Measurements from ENCODE around the gene SLC1A7.

Gene SLC1A7

GRCh38 chr1:53112271-53112774 is 30.1 kb downstream of the SLC1A7 start:
- Histone ChIP-seq H2BK15ac (replicated peaks; ENCODE audit: low read depth) (no peak overlapping the region), H3K4me1 (ENCODE audit: control insufficient read depth, low read depth, low read length) (peaks cover 5% of the 10 kb centered on the region), H3K23ac (ENCODE audit: low read length) (no peak overlapping the region), H3K4ac (ENCODE audit: low read depth, low read length) (no peak overlapping the region), H2BK120ac (ENCODE audit: low read depth, low read length) (no peak overlapping the region), H3K27ac (ENCODE audit: low read depth, low read length) (no peak overlapping the region), H4K8ac (ENCODE audit: low read depth, low read length) (no peak overlapping the region), H2AK5ac (ENCODE audit: low read length) (no peak overlapping the region), H3K36me3 (ENCODE audit: control insufficient read depth, insufficient read depth, low read length) (no peaks in the 10 kb centered on the region), H3K56ac (ENCODE audit: low read length) (no peak overlapping the region), H3K4me3 (ENCODE audit: low read length) (no peak overlapping the region), H3K18ac (ENCODE audit: low read length) (no peak overlapping the region), H3K79me1 (ENCODE audit: low read length) (no peaks in the 10 kb centered on the region), H4K5ac (ENCODE audit: low read length) (no peak overlapping the region), H3K27me3 (ENCODE audit: insufficient read depth, low read length, poor library complexity) (no peaks in the 10 kb centered on the region), H3K9ac (ENCODE audit: low read length) (no peak overlapping the region), H3K4me2 (ENCODE audit: low read length) (no peak overlapping the region), H3K79me2 (ENCODE audit: control insufficient read depth, insufficient read depth, low read length) (no peaks in the 10 kb centered on the region), H2BK5ac (ENCODE audit: low read length) (no peak overlapping the region)
- no CpG with 5 or more reads among the region's 2 CpGs for WGBS (ENCODE audit: extremely low coverage, insufficient coverage, low lambda C conversion rate)
- peak; percentile 80 for DNase-seq

GRCh38 chr1:53111693-53112092 is 30.7 kb downstream of the SLC1A7 start:
- Histone ChIP-seq H2BK5ac (ENCODE audit: low read length) (no peak overlapping the region), H3K23ac (ENCODE audit: low read length) (no peak overlapping the region), H3K27ac (ENCODE audit: low read depth, low read length) (no peak overlapping the region), H3K18ac (ENCODE audit: low read length) (no peak overlapping the region), H3K27me3 (ENCODE audit: insufficient read depth, low read length, poor library complexity) (no peaks in the 10 kb centered on the region), H2AK5ac (ENCODE audit: low read length) (no peak overlapping the region), H4K8ac (ENCODE audit: low read depth, low read length) (no peak overlapping the region), H3K79me1 (ENCODE audit: low read length) (no peaks in the 10 kb centered on the region), H2BK120ac (ENCODE audit: low read depth, low read length) (no peak overlapping the region), H3K36me3 (ENCODE audit: control insufficient read depth, insufficient read depth, low read length) (no peaks in the 10 kb centered on the region), H3K4me3 (ENCODE audit: low read length) (no peak overlapping the region), H3K9ac (ENCODE audit: low read length) (no peak overlapping the region), H3K79me2 (ENCODE audit: control insufficient read depth, insufficient read depth, low read length) (no peaks in the 10 kb centered on the region), H4K5ac (ENCODE audit: low read length) (no peak overlapping the region), H3K4me1 (ENCODE audit: control insufficient read depth, low read depth, low read length) (peaks cover 5% of the 10 kb centered on the region), H3K56ac (ENCODE audit: low read length) (no peak overlapping the region), H3K4me2 (ENCODE audit: low read length) (no peak overlapping the region), H3K4ac (ENCODE audit: low read depth, low read length) (no peak overlapping the region), H2BK15ac (replicated peaks; ENCODE audit: low read depth) (no peak overlapping the region)
- no CpG with 5 or more reads among the region's 5 CpGs for WGBS (ENCODE audit: extremely low coverage, insufficient coverage, low lambda C conversion rate)
- DNase-seq: no peak

- Histone ChIP-seq H3K4me1 (ENCODE audit: control insufficient read depth, low read depth, low read length) (peaks cover 2% of the 10 kb centered on the region), H2BK15ac (replicated peaks; ENCODE audit: low read depth) (no peak overlapping the region), H3K4ac (ENCODE audit: low read depth, low read length) (no peak overlapping the region), H3K79me1 (ENCODE audit: low read length) (no peaks in the 10 kb centered on the region), H3K9ac (ENCODE audit: low read length) (no peak overlapping the region), H3K36me3 (ENCODE audit: control insufficient read depth, insufficient read depth, low read length) (no peaks in the 10 kb centered on the region), H4K5ac (ENCODE audit: low read length) (no peak overlapping the region), H3K18ac (ENCODE audit: low read length) (no peak overlapping the region), H2BK120ac (ENCODE audit: low read depth, low read length) (no peak overlapping the region), H3K79me2 (ENCODE audit: control insufficient read depth, insufficient read depth, low read length) (no peaks in the 10 kb centered on the region), H3K27me3 (ENCODE audit: insufficient read depth, low read length, poor library complexity) (no peaks in the 10 kb centered on the region), H2AK5ac (ENCODE audit: low read length) (no peak overlapping the region), H3K4me2 (ENCODE audit: low read length) (no peak overlapping the region), H3K27ac (ENCODE audit: low read depth, low read length) (no peak overlapping the region), H2BK5ac (ENCODE audit: low read length) (no peak overlapping the region), H3K4me3 (ENCODE audit: low read length) (no peak overlapping the region), H4K8ac (ENCODE audit: low read depth, low read length) (no peak overlapping the region), H3K23ac (ENCODE audit: low read length) (no peak overlapping the region), H3K56ac (ENCODE audit: low read length) (no peak overlapping the region)
- no CpG with 5 or more reads among the region's 10 CpGs for WGBS (ENCODE audit: extremely low coverage, insufficient coverage, low lambda C conversion rate)
- no peak for DNase-seq
These were observed 31.3 kb downstream of the SLC1A7 start for GRCh38 chr1:53111073-53111556.

- Histone ChIP-seq H3K4me2 (ENCODE audit: low read length) (no peak overlapping the region), H2AK5ac (ENCODE audit: low read length) (no peak overlapping the region), H3K79me1 (ENCODE audit: low read length) (no peaks in the 10 kb centered on the region), H3K9ac (ENCODE audit: low read length) (no peak overlapping the region), H3K23ac (ENCODE audit: low read length) (no peak overlapping the region), H3K36me3 (ENCODE audit: control insufficient read depth, insufficient read depth, low read length) (no peaks in the 10 kb centered on the region), H3K4ac (ENCODE audit: low read depth, low read length) (no peak overlapping the region), H3K4me1 (ENCODE audit: control insufficient read depth, low read depth, low read length) (peaks cover 2% of the 10 kb centered on the region), H4K5ac (ENCODE audit: low read length) (no peak overlapping the region), H4K8ac (ENCODE audit: low read depth, low read length) (no peak overlapping the region), H3K79me2 (ENCODE audit: control insufficient read depth, insufficient read depth, low read length) (no peaks in the 10 kb centered on the region), H3K56ac (ENCODE audit: low read length) (no peak overlapping the region), H3K27ac (ENCODE audit: low read depth, low read length) (no peak overlapping the region), H3K18ac (ENCODE audit: low read length) (no peak overlapping the region), H3K27me3 (ENCODE audit: insufficient read depth, low read length, poor library complexity) (no peaks in the 10 kb centered on the region), H3K4me3 (ENCODE audit: low read length) (no peak overlapping the region), H2BK15ac (replicated peaks; ENCODE audit: low read depth) (no peak overlapping the region), H2BK120ac (ENCODE audit: low read depth, low read length) (no peak overlapping the region), H2BK5ac (ENCODE audit: low read length) (no peak overlapping the region)
- no CpG with 5 or more reads among the region's 18 CpGs for WGBS (ENCODE audit: extremely low coverage, insufficient coverage, low lambda C conversion rate)
- DNase-seq: no peak
These were observed 31.9 kb downstream of the SLC1A7 start for GRCh38 chr1:53110370-53111072.

GRCh38 chr1:53108646-53109580 is 33.5 kb downstream of the SLC1A7 start:
- DNase-seq: peak; percentile 35
- Histone ChIP-seq H4K5ac (ENCODE audit: low read length) (no peak overlapping the region), H2BK120ac (ENCODE audit: low read depth, low read length) (no peak overlapping the region), H2AK5ac (ENCODE audit: low read length) (no peak overlapping the region), H3K79me1 (ENCODE audit: low read length) (no peaks in the 10 kb centered on the region), H2BK15ac (replicated peaks; ENCODE audit: low read depth) (no peak overlapping the region), H3K79me2 (ENCODE audit: control insufficient read depth, insufficient read depth, low read length) (no peaks in the 10 kb centered on the region), H3K27me3 (ENCODE audit: insufficient read depth, low read length, poor library complexity) (no peaks in the 10 kb centered on the region), H3K56ac (ENCODE audit: low read length) (no peak overlapping the region), H2BK5ac (ENCODE audit: low read length) (no peak overlapping the region), H3K36me3 (ENCODE audit: control insufficient read depth, insufficient read depth, low read length) (no peaks in the 10 kb centered on the region), H3K9ac (ENCODE audit: low read length) (no peak overlapping the region), H3K18ac (ENCODE audit: low read length) (no peak overlapping the region), H4K8ac (ENCODE audit: low read depth, low read length) (no peak overlapping the region), H3K4me1 (ENCODE audit: control insufficient read depth, low read depth, low read length) (no peaks in the 10 kb centered on the region), H3K4me2 (ENCODE audit: low read length) (no peak overlapping the region), H3K23ac (ENCODE audit: low read length) (no peak overlapping the region), H3K4ac (ENCODE audit: low read depth, low read length) (no peak overlapping the region), H3K4me3 (ENCODE audit: low read length) (no peak overlapping the region), H3K27ac (ENCODE audit: low read depth, low read length) (no peak overlapping the region)
- WGBS (ENCODE audit: extremely low coverage, insufficient coverage, low lambda C conversion rate): no CpG with 5 or more reads among the region's 14 CpGs
